ENCODE data around the gene FLT3LG. TPM values are rescaled to one million over a fixed set of nuclear protein-coding genes. Genes with fewer than 3 reads are reported as not detected.
A peak's percentile ranks its signal among the peaks of the same experiment; 100 is the strongest.

The FLT3LG gene
- polyA plus RNA-seq, 1 experiment = 7.7 TPM

GRCh38 chr19:49502866-49503581, 29.0 kb downstream of the FLT3LG start:
- ChIA-PET CTCF (interaction anchor here (0.5 to 8.4 kb wide), 24 partner anchors 9 to 315 kb away, joined by 3 to 151 read pairs (median 5); partner anchors contain the start of genes NOSIP, PRMT1 and RCN3), POLR2A (interaction anchor here (0.5 to 0.6 kb wide), 2 partner anchors 10 to 72 kb away, joined by 3 to 5 read pairs; no protein-coding TSS in a partner anchor)
- H3K36me3 ChIP-seq (ENCODE audit: control insufficient read depth, insufficient read depth, low read length) = peaks cover 14% of the 10 kb centered on the region
- TF ChIP-seq CTCF (IDR thresholded peaks at IDR 0.05; ENCODE audit: insufficient read depth, low read depth, low read length) = peak; percentile 68
- H3K27me3 ChIP-seq (ENCODE audit: control insufficient read depth, insufficient read depth, low read length) = no peaks in the 10 kb centered on the region
- DNase-seq (ENCODE audit: low read depth) = peak; percentile 49
- no peak overlapping the region for H3K4me3 ChIP-seq (ENCODE audit: low read depth, low read length)

DNA sequence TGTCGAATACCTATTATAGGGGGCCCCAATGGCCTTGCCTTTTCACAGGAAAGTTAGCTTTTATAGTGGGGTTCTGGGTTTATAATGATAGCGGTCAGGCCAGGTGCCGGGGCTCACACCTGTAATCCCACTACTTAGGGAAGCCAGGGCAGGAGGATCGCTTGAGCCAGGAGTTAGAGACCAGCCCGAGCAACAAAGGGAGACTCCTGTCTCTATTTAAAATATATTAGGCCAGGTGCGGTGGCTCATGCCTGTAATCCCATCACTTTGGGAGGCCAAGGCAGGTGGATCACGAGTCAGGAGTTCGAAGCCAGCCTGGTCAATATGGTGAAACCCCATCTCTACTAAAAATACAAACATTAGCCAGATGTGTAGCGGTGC, 29.6 kb downstream of the FLT3LG start:
- TF ChIP-seq CTCF (IDR thresholded peaks at IDR 0.05; ENCODE audit: insufficient read depth, low read depth, low read length) = no peak
- POLR2A ChIA-PET = interaction anchor here (0.5 kb wide), 1 partner anchor 84 kb away, joined by 7 read pairs; no protein-coding TSS in a partner anchor
- no peaks in the 10 kb centered on the region for H3K27me3 ChIP-seq (ENCODE audit: control insufficient read depth, insufficient read depth, low read length)

GRCh38 chr19:49506575-49507105, 32.6 kb downstream of the FLT3LG start:
- ChIA-PET CTCF (interaction anchor here (0.6 to 8.4 kb wide), 11 partner anchors 9 to 229 kb away, joined by 3 to 151 read pairs (median 4); partner anchors contain the start of genes NOSIP, PRMT1, PRRG2 and RCN3), POLR2A (interaction anchor here (0.5 kb wide), 1 partner anchor 21 kb away, joined by 4 read pairs; the partner anchor contains the start of gene RCN3)
- no peak for DNase-seq (ENCODE audit: low read depth)

More for the DNA sequence above, 29.6 kb downstream of the FLT3LG start:
- no peak for DNase-seq (ENCODE audit: low read depth)
- H3K4me3 ChIP-seq (ENCODE audit: low read depth, low read length) = no peak overlapping the region
- CTCF ChIA-PET = interaction anchor here (0.6 to 8.4 kb wide), 23 partner anchors 8 to 314 kb away, joined by 3 to 151 read pairs (median 5); partner anchors contain the start of genes NOSIP and RCN3
- H3K36me3 ChIP-seq (ENCODE audit: control insufficient read depth, insufficient read depth, low read length) = peaks cover 10% of the 10 kb centered on the region

GRCh38 chr19:49507803-49508494, 33.9 kb downstream of the FLT3LG start:
- CTCF ChIA-PET = interaction anchor here (1.7 to 8.4 kb wide), 3 partner anchors 41 to 73 kb away, joined by 5 to 151 read pairs (median 7); partner anchors contain the start of genes NOSIP and PRRG2
- Histone ChIP-seq H3K27me3 (ENCODE audit: control insufficient read depth, insufficient read depth, low read length) (no peaks in the 10 kb centered on the region), H3K4me3 (ENCODE audit: low read depth, low read length) (no peak overlapping the region), H3K36me3 (ENCODE audit: control insufficient read depth, insufficient read depth, low read length) (no peaks in the 10 kb centered on the region)
- POLR2A ChIA-PET = interaction anchor here (0.6 kb wide), 1 partner anchor 1300 kb away, joined by 4 read pairs; no protein-coding TSS in a partner anchor
- no peak for TF ChIP-seq CTCF (IDR thresholded peaks at IDR 0.05; ENCODE audit: insufficient read depth, low read depth, low read length)
- DNase-seq (ENCODE audit: low read depth) = no peak

More at GRCh38 chr19:49506575-49507105, 32.6 kb downstream of the FLT3LG start:
- H3K36me3 ChIP-seq (ENCODE audit: control insufficient read depth, insufficient read depth, low read length) = no peaks in the 10 kb centered on the region
- H3K4me3 ChIP-seq (ENCODE audit: low read depth, low read length) = no peak overlapping the region
- no peaks in the 10 kb centered on the region for H3K27me3 ChIP-seq (ENCODE audit: control insufficient read depth, insufficient read depth, low read length)
- TF ChIP-seq CTCF (IDR thresholded peaks at IDR 0.05; ENCODE audit: insufficient read depth, low read depth, low read length) = peak; percentile 82
